Pancreas (tissue), 10 donors: Measurements from ENCODE around the gene ALX4. TPM values are rescaled to one million over a fixed set of nuclear protein-coding genes. Genes with fewer than 3 reads are reported as not detected.

Experiments used
- ATAC-seq, 4 donors: fragments of 200-7000 bp; cut with Tn5 transposase; one replicate each; pipeline versions ENCODE4 v1.8.0 to v1.9.1; 2020; ENCODE audit warnings: mild to moderate bottlenecking in 4 of 4, moderate library complexity in 4 of 4
- DNase-seq, 6 donors: peaks; one replicate each; pipeline ENCODE4 v3.0.0-alpha.2; 2020
- FAIRE-seq: peaks from 2 replicates; lab custom pipeline; 2012; peaks lifted over from hg19 to GRCh38; lab: Jason Lieb, UNC
- H3K27ac ChIP-seq, 4 donors: fragments of 200-600 bp; sonication (generic); 1 replicate in 3 of 4; 2 replicates in 1 of 4; pipeline versions ENCODE4 v1.5.0 to v1.8.0; 2020
- H3K27me3 ChIP-seq, 4 donors: fragments of 200-600 bp; one replicate each; pipeline ENCODE4 v1.8.0; 2021
- H3K36me3 ChIP-seq, 3 donors: fragments of 200-600 bp; sonication (generic) in 1 of 3; one replicate each; pipeline versions ENCODE4 v1.5.0 to v1.8.0; 2020 to 2021
- H3K4me1 ChIP-seq, 3 donors: fragments of 200-600 bp; one replicate each; pipeline ENCODE4 v1.8.0; 2021
- H3K4me3 ChIP-seq, 4 donors: fragments of 200-600 bp; sonication (generic) in 2 of 4; one replicate each; pipeline versions ENCODE4 v1.5.0 to v1.8.0; 2020 to 2021
- H3K9me3 ChIP-seq, 4 donors: fragments of 200-600 bp; one replicate each; pipeline ENCODE4 v1.8.0; 2021
- CTCF ChIP-seq, 4 donors: fragments of 200-600 bp; sonication (generic) in 3 of 4; IDR thresholded peaks; one replicate each; pipeline versions ENCODE4 v1.5.0 to v1.8.0; 2021; ENCODE audit warnings: antibody characterized with exemption in 4 of 4
- WGBS, 2 donors: extraction: QIAGEN DNeasy Blood & Tissue Kit; methylation state at CpG; one replicate each; pipeline ENCODE4 v1.1.7; 2013; 5-methylcytosine and 5-hydroxymethylcytosine counted together
- intact Hi-C, 3 donors: fragments of 100-400 bp; cut with DNase I; formaldehyde crosslinking; loops; one replicate each; pipeline versions ENCODE4 v1.11.1 to v1.14.2; 2022
- polyA plus RNA-seq, 2 donors: library from polyadenylated mRNA; stranded (reverse); fragments of 200-250 nt; gene quantifications; one replicate each; pipeline ENCODE4 v1.2.3, GENCODE V29; 2013
- total RNA-seq, 6 donors: library from RNA; stranded (reverse); fragmentation: NEBNext Ultra II Directional in 4 of 6; extraction: Animal tissue kit (Norgen Biotek cat#: 25700) in 4 of 6; gene quantifications; one replicate each; pipeline versions ENCODE4 v1.2.1 to v1.2.4, GENCODE V29; 2021 to 2023
- donor health status: healthy with polysubstance abuse.
- donor health status: DM: no; HTN: no; CAD: no; lungs with moderate emphysema.
- donor health status: DM: no; HTN: no; CAD: no.
- donor health status: control.
- donor health status: control.
- donor health status: Bipolar disorder and iron deficiency.
- donor health status: DM: yes; HTN: yes; CAD: no.
- donor health status: DM: no; HTN: no; CAD: no.
- donor health status: DM: no; HTN: no; CAD: no.
- donor health status: DM: yes; HTN: yes; CAD: no.

Gene ALX4
- total and polyA plus RNA-seq, 8 donors = 0.02 to 0.04 (median 0.03) TPM; not detected in 5

- TF ChIP-seq CTCF (IDR thresholded peaks at IDR 0.05) = no peak
- no peaks in the 10 kb centered on the region for H3K4me1 ChIP-seq
- intact Hi-C loops = no loop called here
- no peaks in the 10 kb centered on the region for H3K27me3 ChIP-seq
- no peak for FAIRE-seq
- DNase-seq = no peak
- no peak overlapping the region for H3K27ac ChIP-seq
- H3K9me3 ChIP-seq = no peaks in the 10 kb centered on the region
- peak in 1 of 4 donors; percentile 11 for ATAC-seq
- WGBS, 2 donors = 35 to 38% methylated on average over 4 of the region's 4 CpGs
- no peak overlapping the region for H3K4me3 ChIP-seq
- H3K36me3 ChIP-seq = no peaks in the 10 kb centered on the region
Observed at GRCh38 chr11:44290208-44290607, 19.7 kb downstream of the ALX4 start.

- no peak overlapping the region for H3K4me3 ChIP-seq
- no peaks in the 10 kb centered on the region for H3K27me3 ChIP-seq
- no peak overlapping the region for H3K27ac ChIP-seq
- no peak for DNase-seq
- no peaks in the 10 kb centered on the region for H3K4me1 ChIP-seq
- no peak for TF ChIP-seq CTCF (IDR thresholded peaks at IDR 0.05)
- ATAC-seq = no peak
- H3K9me3 ChIP-seq = no peaks in the 10 kb centered on the region
- 83 to 90% methylated on average over 3 of the region's 3 CpGs for WGBS, 2 donors
- intact Hi-C loops = loop anchor here in 2 of 3 donors (2.0 to 5.0 kb wide), 2 partner anchors 249 to 251 kb away; no protein-coding TSS in a partner anchor
- H3K36me3 ChIP-seq = no peaks in the 10 kb centered on the region
- FAIRE-seq = no peak
Observed at GRCh38 chr11:44288133-44288526, 21.8 kb downstream of the ALX4 start.

GRCh38 chr11:44286911-44287310 is 23.0 kb downstream of the ALX4 start:
- no peaks in the 10 kb centered on the region for H3K4me1 ChIP-seq
- H3K27me3 ChIP-seq = no peaks in the 10 kb centered on the region
- DNase-seq (no peak), ATAC-seq (no peak), FAIRE-seq (no peak)
- WGBS, 2 donors = 54 to 71% methylated on average over 11 of the region's 11 CpGs
- no peak overlapping the region for H3K27ac ChIP-seq
- no peak for TF ChIP-seq CTCF (IDR thresholded peaks at IDR 0.05)
- no peaks in the 10 kb centered on the region for H3K36me3 ChIP-seq
- intact Hi-C loops = loop anchor here in 1 of 3 donors (5.0 kb wide), 1 partner anchor 250 kb away; no protein-coding TSS in a partner anchor
- no peaks in the 10 kb centered on the region for H3K9me3 ChIP-seq
- no peak overlapping the region for H3K4me3 ChIP-seq

- ATAC-seq (peak; percentile 50 to 90 (median 83)), FAIRE-seq (no peak), DNase-seq (peak in 4 of 6 donors; percentile 16 to 79 (median 54))
- TF ChIP-seq CTCF (IDR thresholded peaks at IDR 0.05) = peak; percentile 82 to 95 (median 90)
- Histone ChIP-seq H3K4me3 (no peak overlapping the region), H3K36me3 (no peaks in the 10 kb centered on the region), H3K27ac (no peak overlapping the region), H3K27me3 (no peaks in the 10 kb centered on the region), H3K9me3 (no peaks in the 10 kb centered on the region), H3K4me1 (no peaks in the 10 kb centered on the region)
- intact Hi-C loops = loop anchor here in 1 of 3 donors (5.0 kb wide), 1 partner anchor 251 kb away; no protein-coding TSS in a partner anchor
- 44 to 50% methylated on average over 10 of the region's 10 CpGs for WGBS, 2 donors
Observed at GRCh38 chr11:44286268-44286880, 23.6 kb downstream of the ALX4 start.

- H3K36me3 ChIP-seq = no peaks in the 10 kb centered on the region
- no peaks in the 10 kb centered on the region for H3K9me3 ChIP-seq
- TF ChIP-seq CTCF (IDR thresholded peaks at IDR 0.05) = no peak
- H3K27me3 ChIP-seq = no peaks in the 10 kb centered on the region
- H3K4me1 ChIP-seq = no peaks in the 10 kb centered on the region
- intact Hi-C loops = loop anchor here in 1 of 3 donors (5.0 kb wide), 1 partner anchor 252 kb away; no protein-coding TSS in a partner anchor
- no peak overlapping the region for H3K27ac ChIP-seq
- no peak for ATAC-seq
- WGBS, 2 donors = 47% methylated on average over 2 of the region's 2 CpGs
- FAIRE-seq = no peak
- H3K4me3 ChIP-seq = no peak overlapping the region
- no peak for DNase-seq
Observed at GRCh38 chr11:44285756-44286155, 24.2 kb downstream of the ALX4 start.
